ENCODE data around the gene VMP1. TPM values are rescaled to one million over a fixed set of nuclear protein-coding genes. Genes with fewer than 3 reads are reported as not detected.
A peak's percentile ranks its signal among the peaks of the same experiment; 100 is the strongest.

Gene VMP1
- total and polyA plus RNA-seq, 2 of the 13 experiments (the other 11 are each of a cell fraction or from before 2014, with no cell fraction given): 186 to 271 TPM

- no TSS peak for BruUV-seq (replicated peaks)
- POLR2A ChIA-PET: no interaction called here
- no peak for FAIRE-seq
These were observed 12.1 kb downstream of the VMP1 start for GRCh38 chr17:59719526-59719925.

GRCh38 chr17:59722623-59723022 lies 15.2 kb downstream of the VMP1 start:
- intact Hi-C loops (cut with micrococcal nuclease; ENCODE audit: unreplicated experiment): no loop called here
- no peaks in the 10 kb centered on the region for H3K27me3 ChIP-seq (ENCODE audit: control insufficient read depth in 1 of 2, insufficient read depth in 2 of 2, low read length in 2 of 2)
- no peak overlapping the region for H2AFZ ChIP-seq (ENCODE audit: low read length)
- H3K4me1 ChIP-seq (ENCODE audit: insufficient read depth, low read length): peaks cover 71% of the 10 kb centered on the region
- ATAC-seq (peak; percentile 59), FAIRE-seq (no peak), DNase-seq (ENCODE audit: low spot score) (no peak)
- 96% methylated on average over 4 of the region's 4 CpGs for WGBS (ENCODE audit: low lambda C conversion rate)
- POLR2A ChIA-PET: interaction anchor here (2.5 kb wide), 1 partner anchor 15 kb away, joined by 9 read pairs; the partner anchor contains the start of genes PTRH2 and VMP1
- no peak overlapping the region for H3K9ac ChIP-seq (ENCODE audit: insufficient read depth, low read depth, low read length)
- no TSS peak for BruUV-seq (replicated peaks)
- CTCF ChIA-PET (ENCODE audit: low intra/inter-chr PET ratio, low total read pairs): no interaction called here
- peaks cover under 1 to 2% of the 10 kb centered on the region in 2 experiments; a peak in 2 of 5 replicates for H3K36me3 ChIP-seq (replicated peaks in 1 of 2; ENCODE audit: control insufficient read depth in 1 of 2, insufficient read depth in 2 of 2, low read length in 2 of 2)
- no peaks in the 10 kb centered on the region for H4K20me1 ChIP-seq (ENCODE audit: insufficient read depth, low read length)
- in situ Hi-C loops (cut with HindIII; ENCODE audit: extremely low pct_ligation_motif_present, low pct_unique_long_range_greater_than_20kb): no loop called here
- H3K79me2 ChIP-seq (ENCODE audit: insufficient read depth, low read length): peaks cover 86% of the 10 kb centered on the region
- H3K27ac ChIP-seq (ENCODE audit: extremely low read length, insufficient read depth, low read length): peak overlapping the region; percentile 33
- H3K9me3 ChIP-seq (ENCODE audit: low read length): no peaks in the 10 kb centered on the region
- H3K4me2 ChIP-seq (ENCODE audit: low read depth, low read length): no peak overlapping the region
- no peak overlapping the region for H3K4me3 ChIP-seq (replicated peaks in 1 of 3; ENCODE audit: insufficient read depth in 1 of 3, low read depth in 2 of 3, low read length in 3 of 3)
- TF ChIP-seq DZIP1 (CRISPR knock-in tag; IDR thresholded peaks at IDR 0.05) (no peak), ZNF44 (CRISPR knock-in tag; IDR thresholded peaks at IDR 0.05) (no peak), EHMT2 (IDR thresholded peaks at IDR 0.05; ENCODE audit: borderline replicate concordance, low read depth, low read length) (no peak), ZBTB3 (CRISPR knock-in tag; IDR thresholded peaks at IDR 0.05; ENCODE audit: borderline replicate concordance, low read depth) (no peak), CSRNP2 (CRISPR knock-in tag; conservative IDR thresholded peaks at IDR 0.05; ENCODE audit: low read depth) (no peak), ZNF83 (CRISPR knock-in tag; IDR thresholded peaks at IDR 0.05; ENCODE audit: borderline replicate concordance) (no peak)

More at GRCh38 chr17:59719526-59719925, 12.1 kb downstream of the VMP1 start:
- ATAC-seq (no peak), DNase-seq (ENCODE audit: low spot score) (no peak)
- Histone ChIP-seq H3K9ac (ENCODE audit: insufficient read depth, low read depth, low read length) (no peak overlapping the region), H3K4me1 (ENCODE audit: insufficient read depth, low read length) (peaks cover 60% of the 10 kb centered on the region), H3K27me3 (ENCODE audit: control insufficient read depth in 1 of 2, insufficient read depth in 2 of 2, low read length in 2 of 2) (no peaks in the 10 kb centered on the region), H3K36me3 (replicated peaks in 1 of 2; ENCODE audit: control insufficient read depth in 1 of 2, insufficient read depth in 2 of 2, low read length in 2 of 2) (peaks cover 2 to 5% of the 10 kb centered on the region in 2 experiments; a peak in 2 of 5 replicates), H3K79me2 (ENCODE audit: insufficient read depth, low read length) (peaks cover 90% of the 10 kb centered on the region), H4K20me1 (ENCODE audit: insufficient read depth, low read length) (no peaks in the 10 kb centered on the region), H2AFZ (ENCODE audit: low read length) (no peak overlapping the region), H3K4me2 (ENCODE audit: low read depth, low read length) (no peak overlapping the region), H3K9me3 (ENCODE audit: low read length) (no peaks in the 10 kb centered on the region), H3K27ac (ENCODE audit: extremely low read length, insufficient read depth, low read length) (no peak overlapping the region), H3K4me3 (replicated peaks in 1 of 3; ENCODE audit: insufficient read depth in 1 of 3, low read depth in 2 of 3, low read length in 3 of 3) (no peak overlapping the region)
- TF ChIP-seq ZNF232 (CRISPR knock-in tag; IDR thresholded peaks at IDR 0.05; ENCODE audit: borderline replicate concordance) (no peak), ZNF335 (CRISPR knock-in tag; IDR thresholded peaks at IDR 0.05) (no peak), IRX3 (CRISPR knock-in tag; IDR thresholded peaks at IDR 0.05; ENCODE audit: borderline replicate concordance, low read depth) (no peak), ZBTB43 (CRISPR knock-in tag; conservative IDR thresholded peaks at IDR 0.05) (no peak), ZBTB7A (CRISPR knock-in tag; IDR thresholded peaks at IDR 0.05) (no peak)
- CTCF ChIA-PET (ENCODE audit: low intra/inter-chr PET ratio, low total read pairs): no interaction called here
- in situ Hi-C loops (cut with HindIII; ENCODE audit: extremely low pct_ligation_motif_present, low pct_unique_long_range_greater_than_20kb): no loop called here
- intact Hi-C loops (cut with micrococcal nuclease; ENCODE audit: unreplicated experiment): no loop called here
